H1 (cell line): ENCODE results near the gene UBTD1.
"Not testable (repeated sequence)": the region's sequence is repeated elsewhere in the genome, so short reads cannot be mapped to it uniquely, and the experiment has no call there.

Source experiments
- ASH2L ChIP-seq: fragments of 200-600, 300-600 bp; sonication (generic); IDR thresholded peaks from one replicate; pipeline ENCODE4 v1.7.1; 2017; ENCODE audit warnings: low read length
- ATF2 ChIP-seq: IDR thresholded peaks from 2 replicates; pipeline ENCODE4 v1.6.1; 2012; ENCODE audit warnings: low read length, inconsistent platforms
- EP300 ChIP-seq, 2 experiments: IDR thresholded peaks; 1 replicate in 1 of 2; 2 replicates in 1 of 2; pipeline ENCODE4 v1.6.1; 2011 to 2012; ENCODE audit warnings: low read depth in 2 of 2, low read length in 2 of 2, mild to moderate bottlenecking in 2 of 2, borderline replicate concordance in 1 of 2, inconsistent platforms in 1 of 2, moderate library complexity in 1 of 2
- EZH2 ChIP-seq: fragments of 200-600 bp; sonication (generic); IDR thresholded peaks from 2 replicates; pipeline ENCODE4 v1.7.1; 2012; ENCODE audit warnings: low read depth, mild to moderate bottlenecking, moderate library complexity, low read length, inconsistent platforms; ENCODE audit not compliant: severe bottlenecking
- FOSL1 ChIP-seq: IDR thresholded peaks from 2 replicates; pipeline ENCODE4 v1.6.1; 2011; ENCODE audit warnings: mild to moderate bottlenecking, low read depth, low read length, moderate library complexity; ENCODE audit not compliant: insufficient read depth
- GTF2F1 ChIP-seq: IDR thresholded peaks from 2 replicates; pipeline ENCODE4 v1.6.1; 2012; ENCODE audit warnings: low read depth, low read length, improper control_type of control experiment, borderline replicate concordance
- MAFK ChIP-seq: IDR thresholded peaks from 2 replicates; pipeline ENCODE4 v1.6.1; 2012; ENCODE audit warnings: low read depth, mild to moderate bottlenecking, improper control_type of control experiment, low read length
- POLR2A ChIP-seq, 2 experiments: IDR thresholded peaks; 1 replicate in 1 of 2; 2 replicates in 1 of 2; pipeline ENCODE4 v1.6.1; 2011; ENCODE audit warnings: low read depth in 2 of 2, low read length in 2 of 2, mild to moderate bottlenecking in 2 of 2; ENCODE audit errors: control extremely low read depth in 1 of 2
- POLR2AphosphoS5 ChIP-seq: IDR thresholded peaks from 2 replicates; pipeline ENCODE4 v1.6.1; 2011; ENCODE audit warnings: low read depth, low read length
- TBP ChIP-seq: IDR thresholded peaks from 2 replicates; pipeline ENCODE4 v1.6.1; 2011; ENCODE audit warnings: low read depth, low read length, improper control_type of control experiment
- YY1 ChIP-seq: IDR thresholded peaks from 2 replicates; pipeline ENCODE4 v1.6.1; 2011; ENCODE audit warnings: low read depth, mild to moderate bottlenecking, low read length
- ZNF274 ChIP-seq: IDR thresholded peaks from 2 replicates; pipeline ENCODE4 v1.7.0; 2012; ENCODE audit warnings: low read length, borderline replicate concordance; ENCODE audit errors: extremely low read depth
- TF ChIP-seq, protein P1 (sequence below), 3 experiments: IDR thresholded peaks; 1 replicate in 2 of 3; 2 replicates in 1 of 3; pipeline versions ENCODE4 v1.5.1 to v1.6.1; 2011; ENCODE audit warnings: low read length in 3 of 3, mild to moderate bottlenecking in 3 of 3, inconsistent platforms in 2 of 3, low read depth in 1 of 3, moderate library complexity in 1 of 3; ENCODE audit not compliant: insufficient read depth in 1 of 3; ENCODE audit errors: control extremely low read depth in 1 of 3
- TF ChIP-seq, protein P2 (sequence below): IDR thresholded peaks from 2 replicates; pipeline ENCODE4 v1.6.1; 2011; ENCODE audit warnings: low read depth, mild to moderate bottlenecking, low read length; ENCODE audit not compliant: insufficient read depth

- not testable (repeated sequence) for TF ChIP-seq MAFK; ATF2; ASH2L; POLR2A (IDR thresholded peaks at IDR 0.05; ENCODE audit: control extremely low read depth in 1 of 2, low read depth in 2 of 2, low read length in 2 of 2); EZH2; FOSL1; ZNF274; TBP; GTF2F1; YY1; POLR2AphosphoS5; EP300 (IDR thresholded peaks at IDR 0.05; ENCODE audit: borderline replicate concordance in 1 of 2, low read depth in 2 of 2, low read length in 2 of 2)
- TF ChIP-seq, protein P1, sequence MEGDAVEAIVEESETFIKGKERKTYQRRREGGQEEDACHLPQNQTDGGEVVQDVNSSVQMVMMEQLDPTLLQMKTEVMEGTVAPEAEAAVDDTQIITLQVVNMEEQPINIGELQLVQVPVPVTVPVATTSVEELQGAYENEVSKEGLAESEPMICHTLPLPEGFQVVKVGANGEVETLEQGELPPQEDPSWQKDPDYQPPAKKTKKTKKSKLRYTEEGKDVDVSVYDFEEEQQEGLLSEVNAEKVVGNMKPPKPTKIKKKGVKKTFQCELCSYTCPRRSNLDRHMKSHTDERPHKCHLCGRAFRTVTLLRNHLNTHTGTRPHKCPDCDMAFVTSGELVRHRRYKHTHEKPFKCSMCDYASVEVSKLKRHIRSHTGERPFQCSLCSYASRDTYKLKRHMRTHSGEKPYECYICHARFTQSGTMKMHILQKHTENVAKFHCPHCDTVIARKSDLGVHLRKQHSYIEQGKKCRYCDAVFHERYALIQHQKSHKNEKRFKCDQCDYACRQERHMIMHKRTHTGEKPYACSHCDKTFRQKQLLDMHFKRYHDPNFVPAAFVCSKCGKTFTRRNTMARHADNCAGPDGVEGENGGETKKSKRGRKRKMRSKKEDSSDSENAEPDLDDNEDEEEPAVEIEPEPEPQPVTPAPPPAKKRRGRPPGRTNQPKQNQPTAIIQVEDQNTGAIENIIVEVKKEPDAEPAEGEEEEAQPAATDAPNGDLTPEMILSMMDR (IDR thresholded peaks at IDR 0.05; ENCODE audit: control extremely low read depth in 1 of 3, insufficient read depth in 1 of 3, low read depth in 1 of 3, low read length in 3 of 3), result not testable (repeated sequence)
- TF ChIP-seq, protein P2, sequence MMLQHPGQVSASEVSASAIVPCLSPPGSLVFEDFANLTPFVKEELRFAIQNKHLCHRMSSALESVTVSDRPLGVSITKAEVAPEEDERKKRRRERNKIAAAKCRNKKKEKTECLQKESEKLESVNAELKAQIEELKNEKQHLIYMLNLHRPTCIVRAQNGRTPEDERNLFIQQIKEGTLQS, result not testable (repeated sequence)
Measured at GRCh38 chr10:97561386-97562077, 62.8 kb downstream of the UBTD1 start.
